GM19397 (cell line): ENCODE measurements around the gene EFNA5.
A peak's percentile ranks its signal among the peaks of the same experiment; 100 is the strongest.
"Not testable (repeated sequence)": the region's sequence is repeated elsewhere in the genome, so short reads cannot be mapped to it uniquely, and the experiment has no call there.

Source experiments
- ATAC-seq: cut with Tn5 transposase; IDR thresholded peaks from one replicate; pipeline ENCODE4 v1.9.1; 2021; ENCODE audit warnings: mild to moderate bottlenecking, moderate library complexity; ENCODE audit not compliant: unreplicated experiment

Gene EFNA5

DNA sequence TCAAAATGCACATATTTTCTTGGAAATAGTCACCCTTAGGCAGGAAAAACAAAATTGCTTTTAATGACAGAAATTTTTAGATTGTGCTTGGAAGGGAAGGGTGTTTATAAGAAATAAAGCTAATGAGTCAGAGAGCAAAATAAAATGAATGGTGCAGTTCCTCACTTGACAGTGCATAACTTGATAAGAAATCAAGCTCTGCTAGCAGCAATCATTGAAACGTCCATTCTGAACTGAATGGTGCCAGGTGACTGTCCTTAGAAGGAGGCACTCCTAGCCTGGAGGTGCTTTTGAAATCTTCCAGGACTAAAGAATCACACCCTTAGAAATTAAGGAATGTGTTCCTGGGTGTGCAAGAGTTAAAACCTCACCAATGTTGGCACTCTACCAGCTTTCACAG lies 202.5 kb downstream of the EFNA5 start:
- no peak for ATAC-seq

DNA sequence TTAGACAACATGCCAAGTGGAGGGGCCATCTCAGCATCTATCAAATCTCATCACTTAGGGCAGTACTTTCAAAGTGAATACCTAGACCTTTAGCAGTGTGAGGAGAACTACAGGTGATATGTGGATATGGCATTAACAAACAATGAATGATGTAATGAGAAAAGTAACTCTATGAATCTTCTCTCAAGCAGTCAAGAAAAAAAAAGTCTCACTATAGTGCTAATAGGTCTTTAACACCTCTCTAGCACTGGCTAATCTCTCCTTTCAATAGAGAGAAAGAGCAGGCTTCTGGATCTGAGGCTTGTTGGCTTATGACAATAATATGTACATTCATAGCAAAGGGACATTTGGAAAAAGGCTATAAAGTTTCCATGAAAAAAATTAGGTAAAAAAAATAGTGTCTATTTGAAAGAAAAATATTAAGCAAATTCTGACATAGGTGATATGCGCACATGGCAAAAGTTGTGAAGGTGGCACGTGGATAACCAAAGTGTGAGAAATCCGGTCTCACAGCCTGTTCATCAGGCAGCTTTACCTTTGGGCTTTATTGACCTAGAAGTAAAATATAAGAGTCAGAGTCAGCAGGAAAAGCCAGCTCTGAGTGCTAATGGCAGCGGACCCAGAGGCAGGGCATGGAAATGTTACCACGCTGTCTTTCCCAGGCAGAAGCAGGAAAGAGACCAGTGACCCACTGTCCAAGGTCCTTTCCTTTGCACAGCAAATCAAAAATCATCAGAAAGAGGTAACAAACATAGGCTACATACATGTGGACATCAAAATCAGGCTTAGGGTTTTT lies 203.4 kb downstream of the EFNA5 start:
- no peak for ATAC-seq

DNA sequence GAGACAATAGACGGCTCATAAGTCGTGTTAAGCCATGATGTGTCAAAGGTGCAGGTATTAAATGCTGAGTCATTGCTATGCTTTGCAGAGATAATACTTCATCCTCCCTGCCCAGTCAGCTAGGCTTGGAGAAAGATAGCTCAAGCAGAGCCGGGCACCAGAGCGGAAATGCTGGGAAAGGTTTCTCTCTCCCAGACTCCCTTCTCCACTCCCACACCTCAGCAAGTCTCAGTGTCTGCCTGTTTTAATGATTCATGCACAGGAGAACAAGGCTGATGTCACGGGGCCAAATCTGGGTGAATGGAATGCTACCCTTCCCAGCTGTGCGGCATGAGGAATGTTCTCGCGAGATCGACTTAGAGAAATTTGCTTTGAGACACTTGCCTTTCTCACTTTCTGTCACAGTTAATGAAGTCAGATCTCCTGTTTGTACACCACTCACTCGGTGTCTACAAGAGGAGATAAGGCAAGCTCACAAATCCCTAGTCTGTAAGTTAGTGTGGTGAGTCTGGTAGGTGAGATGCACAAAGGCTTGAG lies 204.4 kb downstream of the EFNA5 start:
- no peak for ATAC-seq

DNA sequence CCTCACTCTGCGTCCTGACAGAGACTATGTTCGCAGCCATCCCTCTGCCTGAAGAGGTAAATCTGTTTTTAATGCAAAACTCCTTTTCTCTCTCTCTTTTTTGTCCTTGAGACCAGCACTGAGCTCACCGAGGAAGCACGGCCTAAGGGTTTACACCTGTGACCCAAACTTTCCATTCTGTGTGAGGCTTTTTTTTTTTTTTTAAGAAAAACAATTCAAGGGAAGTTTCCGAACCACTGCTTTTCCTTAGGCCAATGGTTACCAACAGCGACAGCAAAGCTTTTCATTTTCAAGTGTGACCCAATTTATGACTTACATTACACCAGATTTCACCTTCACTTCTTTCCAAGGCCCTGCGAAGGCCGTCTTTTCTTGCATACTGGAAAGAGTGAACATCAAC lies 205.9 kb downstream of the EFNA5 start:
- ATAC-seq, result peak; percentile 6

DNA sequence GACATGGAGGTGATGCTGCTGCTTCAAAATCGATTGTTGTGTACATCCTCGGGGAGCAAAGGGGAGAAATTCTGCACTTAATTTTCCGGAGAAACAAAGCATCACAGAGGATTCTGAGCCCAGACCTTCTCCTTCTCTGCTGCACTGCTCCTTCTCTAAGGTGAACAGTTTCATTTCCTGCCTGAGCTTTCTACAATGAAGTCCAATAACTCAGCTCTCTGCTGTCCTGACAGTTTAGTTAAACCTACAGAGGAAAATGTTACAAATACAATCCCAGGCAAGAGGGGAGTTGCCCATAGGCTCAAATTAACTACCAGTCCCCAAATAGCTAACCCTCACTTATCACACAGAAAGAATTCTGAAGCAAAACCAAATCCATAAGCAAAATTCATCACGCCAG lies 206.3 kb downstream of the EFNA5 start:
- ATAC-seq, result peak; percentile 60

- ATAC-seq, result no peak
Observed at GRCh38 chr5:107463731-107464130, 207.0 kb downstream of the EFNA5 start.

- no peak for ATAC-seq
Observed at GRCh38 chr5:107461770-107462169, 209.0 kb downstream of the EFNA5 start.

- no peak for ATAC-seq
Observed at GRCh38 chr5:107460789-107461188, 209.9 kb downstream of the EFNA5 start.

GRCh38 chr5:107459605-107460004 lies 211.1 kb downstream of the EFNA5 start:
- no peak for ATAC-seq

- ATAC-seq, result no peak
Observed at GRCh38 chr5:107458322-107458721, 212.4 kb downstream of the EFNA5 start.

DNA sequence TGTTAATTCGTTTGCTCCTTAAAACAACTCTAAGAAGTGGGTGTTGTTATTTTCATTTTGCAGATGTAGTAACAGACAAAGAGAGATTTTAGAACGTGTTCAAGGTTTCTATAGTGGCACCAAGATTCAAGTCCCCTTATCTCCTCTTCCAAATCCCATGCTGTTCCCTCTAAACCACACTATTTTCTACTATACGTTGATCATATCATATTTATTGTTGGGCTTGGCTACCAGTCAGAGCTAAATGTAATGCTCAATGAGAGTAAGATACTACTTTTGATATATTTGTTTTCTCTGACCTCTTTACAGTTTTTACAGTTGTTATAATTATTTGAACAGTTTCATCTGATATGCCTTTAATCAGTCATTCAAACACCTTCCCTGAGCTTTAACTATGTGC lies 212.9 kb downstream of the EFNA5 start:
- no peak for ATAC-seq

DNA sequence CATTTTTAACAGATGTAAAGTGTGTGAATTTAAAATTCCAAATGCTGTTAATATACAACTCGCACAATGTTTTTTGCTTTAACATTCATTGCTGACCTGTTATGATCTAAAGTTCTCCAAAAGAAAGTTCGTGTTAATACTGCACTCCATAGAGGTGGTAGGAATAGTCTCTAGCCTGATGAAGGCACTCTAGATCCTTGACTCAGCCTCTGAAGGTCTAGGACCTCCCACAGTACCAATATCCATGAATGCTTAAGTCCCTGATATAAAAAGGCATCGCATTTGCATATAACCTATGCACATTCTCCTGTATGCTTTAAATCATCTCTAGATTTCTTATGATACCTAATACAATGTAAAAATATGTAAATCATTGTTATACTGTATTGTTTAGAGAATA lies 213.6 kb downstream of the EFNA5 start:
- ATAC-seq, result no peak

- peak; percentile 75 for ATAC-seq
Observed at GRCh38 chr5:107456281-107456715, 214.4 kb downstream of the EFNA5 start.

- ATAC-seq, result no peak
Observed at GRCh38 chr5:107455111-107455544, 215.6 kb downstream of the EFNA5 start.

DNA sequence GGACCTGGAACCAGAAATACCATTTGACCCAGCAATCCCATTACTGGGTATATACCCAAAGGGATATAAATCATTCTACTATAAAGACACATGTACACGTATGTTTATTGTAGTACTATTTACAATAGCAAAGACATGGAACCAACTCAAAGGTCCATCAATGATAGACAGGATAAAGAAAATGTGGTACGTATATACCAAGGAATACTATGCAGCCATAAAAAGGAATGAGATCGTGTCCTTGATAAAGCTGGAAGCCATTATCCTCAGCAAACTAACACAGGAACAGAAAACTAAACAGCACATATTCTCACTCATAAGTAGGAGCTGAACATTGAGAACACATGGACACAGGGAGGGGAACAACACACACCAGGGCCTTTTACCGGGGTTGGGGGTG lies 218.9 kb downstream of the EFNA5 start:
- not testable (repeated sequence) for ATAC-seq

- ATAC-seq, result no peak
Observed at GRCh38 chr5:107451028-107451427, 219.7 kb downstream of the EFNA5 start.

DNA sequence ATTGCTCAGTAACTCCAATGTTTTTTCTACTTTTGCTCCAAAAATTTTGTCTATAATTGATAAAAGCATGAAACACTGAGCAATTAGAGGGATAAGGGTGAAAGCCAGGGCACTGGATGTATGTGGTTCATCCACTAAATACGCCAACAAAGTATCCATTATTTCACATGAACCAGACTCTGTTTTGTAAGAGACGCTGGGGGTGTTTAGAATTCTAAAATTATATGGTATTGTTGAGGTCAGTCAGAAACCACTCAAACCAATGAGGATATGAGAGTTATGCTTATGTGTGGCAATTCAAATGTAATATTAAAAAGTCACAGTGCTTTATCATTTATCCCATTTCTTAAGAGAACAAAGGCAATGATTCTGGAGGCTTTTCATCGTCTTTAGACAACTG lies 220.2 kb downstream of the EFNA5 start:
- no peak for ATAC-seq

DNA sequence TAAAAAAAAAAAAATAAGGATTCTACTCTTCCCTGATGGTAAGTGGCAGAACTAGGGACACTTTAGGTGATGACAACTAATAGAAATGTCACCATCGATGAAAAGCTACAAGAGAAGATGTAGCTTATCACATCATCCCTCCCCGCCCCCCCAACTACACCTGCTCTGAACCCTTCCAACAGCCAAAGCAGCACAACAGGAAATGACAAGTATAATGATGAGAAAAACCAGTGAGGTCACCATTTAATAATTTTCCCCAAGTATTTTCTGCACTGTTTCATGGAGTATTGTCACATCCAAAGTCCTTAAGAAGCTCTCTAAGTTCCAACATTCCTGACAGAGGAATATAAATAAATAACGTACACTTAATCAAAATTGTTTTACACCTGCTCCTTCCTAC lies 221.4 kb downstream of the EFNA5 start:
- ATAC-seq, result no peak

DNA sequence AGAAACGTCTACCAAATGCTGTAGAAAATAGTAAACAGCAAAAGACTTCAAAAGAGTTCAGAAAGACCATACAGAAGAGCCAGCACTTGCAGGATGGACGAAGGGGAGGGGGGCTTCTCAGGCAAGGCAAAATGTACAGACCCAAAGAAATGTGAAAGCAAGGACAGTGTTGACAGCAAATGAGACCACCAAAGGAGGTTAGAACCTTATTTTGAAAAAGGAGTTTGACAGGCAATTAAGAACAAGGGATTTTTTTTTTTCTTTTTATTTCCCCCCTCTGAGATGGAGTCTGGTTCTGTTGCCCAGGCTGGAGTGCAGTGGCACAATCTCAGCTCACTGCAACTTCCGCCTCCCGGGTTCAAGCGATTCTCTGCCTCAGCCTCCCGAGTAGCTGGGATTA lies 223.2 kb downstream of the EFNA5 start:
- no peak for ATAC-seq

DNA sequence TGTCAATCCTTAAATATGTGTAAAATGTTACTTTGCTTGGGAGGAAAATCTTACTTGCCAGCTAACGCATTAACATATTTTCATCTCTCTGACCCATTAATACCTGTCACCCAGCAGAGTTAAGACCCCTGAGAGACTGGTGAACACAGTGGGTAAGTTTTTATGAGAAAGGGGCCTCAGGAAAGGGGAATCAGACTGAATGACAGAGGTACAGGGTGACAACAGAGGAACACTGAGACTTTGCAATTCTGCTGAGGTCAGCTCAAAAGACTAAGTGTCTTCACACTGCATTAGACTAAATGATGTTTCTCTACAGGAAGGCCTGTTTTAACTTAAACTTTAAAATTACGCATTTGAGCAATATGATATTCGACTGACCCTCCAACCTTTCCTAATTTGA lies 223.8 kb downstream of the EFNA5 start:
- no peak for ATAC-seq

GRCh38 chr5:107444300-107444699 lies 226.4 kb downstream of the EFNA5 start:
- ATAC-seq, result no peak

- no peak for ATAC-seq
Observed at GRCh38 chr5:107443897-107444296, 226.8 kb downstream of the EFNA5 start.

- ATAC-seq, result no peak
Observed at GRCh38 chr5:107442452-107442851, 228.3 kb downstream of the EFNA5 start.
